HG02678 (cell line): ENCODE data around the gene SH3RF3.
"Not testable (repeated sequence)": the region's sequence is repeated elsewhere in the genome, so short reads cannot be mapped to it uniquely, and the experiment has no call there.

Experiments used
- ATAC-seq: cut with Tn5 transposase; IDR thresholded peaks from one replicate; pipeline ENCODE4 v1.9.1; 2021; ENCODE audit warnings: mild to moderate bottlenecking, moderate library complexity; ENCODE audit not compliant: unreplicated experiment

The SH3RF3 gene

GRCh38 chr2:109530712-109531111, 401.7 kb downstream of the SH3RF3 start:
- no peak for ATAC-seq

DNA sequence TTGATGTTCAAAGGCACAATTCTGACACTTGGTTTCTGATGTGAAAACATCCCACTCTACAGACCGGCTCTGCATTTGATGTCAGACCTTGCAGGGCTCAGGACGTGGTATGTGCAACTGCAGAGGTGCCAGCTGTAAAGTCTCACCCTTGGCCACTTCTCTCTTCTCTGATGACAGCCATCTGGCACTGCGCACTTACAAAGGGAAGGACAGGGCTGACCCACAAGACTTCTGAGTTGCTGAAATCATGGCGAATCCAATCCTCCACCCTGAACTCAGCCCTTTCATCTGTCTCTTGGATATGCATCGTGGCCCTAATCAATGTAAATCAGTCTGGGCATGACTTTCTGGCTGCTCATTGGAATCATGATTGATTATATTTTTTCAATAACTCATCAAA, 402.2 kb downstream of the SH3RF3 start:
- no peak for ATAC-seq

DNA sequence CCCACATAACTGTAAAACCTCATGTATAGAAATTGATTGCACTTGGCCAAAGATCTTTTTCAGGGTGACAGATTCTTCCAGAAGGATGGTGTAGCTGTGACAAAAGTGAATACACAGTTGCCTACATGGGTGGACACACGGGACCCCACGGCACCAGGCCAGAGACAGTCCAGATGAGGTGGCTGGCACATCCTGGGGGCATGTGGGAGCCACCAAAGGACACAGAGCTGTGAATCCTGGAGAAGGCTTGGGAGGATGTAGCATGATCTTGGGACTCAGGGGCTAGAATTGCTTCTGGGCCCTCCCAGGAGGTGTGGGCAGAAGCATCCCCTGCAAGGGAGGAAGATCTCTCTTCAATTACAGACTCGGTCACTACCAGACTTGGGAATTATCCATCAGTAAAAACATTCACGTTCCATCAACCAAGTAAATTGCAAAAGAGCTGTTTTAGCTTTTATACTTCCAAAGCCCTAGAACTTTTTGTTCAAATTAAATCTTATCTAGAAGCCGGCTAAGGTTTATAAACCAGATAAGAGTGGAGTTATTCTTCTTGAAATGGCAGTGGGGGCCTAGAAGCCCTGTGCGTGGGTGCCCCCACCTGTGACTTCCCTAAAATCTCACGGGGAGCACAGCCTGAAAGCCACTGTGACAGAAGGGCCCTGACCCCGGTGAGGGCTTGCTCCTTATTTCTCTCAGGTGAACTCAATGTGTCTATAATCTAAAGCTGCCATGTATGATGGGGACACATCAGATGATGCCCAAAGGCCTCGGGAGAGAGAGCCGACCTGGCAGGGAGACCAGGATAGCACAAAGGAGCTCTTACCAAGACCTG, 403.1 kb downstream of the SH3RF3 start:
- ATAC-seq = no peak

DNA sequence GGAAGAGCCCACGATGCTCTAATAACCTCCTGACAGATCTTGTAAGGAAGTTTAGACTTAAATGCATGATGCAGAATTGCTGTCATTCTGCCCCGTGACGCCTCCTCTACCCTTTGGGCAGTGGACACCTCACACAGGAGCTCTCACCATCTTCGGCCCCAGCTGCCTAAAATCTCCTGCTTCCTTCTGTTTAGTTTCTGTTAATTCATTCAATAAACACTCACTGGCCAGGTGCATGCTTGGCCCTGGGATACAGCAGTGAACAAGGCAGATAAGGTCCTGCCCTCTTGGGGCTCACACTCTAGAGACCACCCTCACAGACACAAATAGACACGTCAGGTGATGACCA, 403.7 kb downstream of the SH3RF3 start:
- ATAC-seq = no peak

DNA sequence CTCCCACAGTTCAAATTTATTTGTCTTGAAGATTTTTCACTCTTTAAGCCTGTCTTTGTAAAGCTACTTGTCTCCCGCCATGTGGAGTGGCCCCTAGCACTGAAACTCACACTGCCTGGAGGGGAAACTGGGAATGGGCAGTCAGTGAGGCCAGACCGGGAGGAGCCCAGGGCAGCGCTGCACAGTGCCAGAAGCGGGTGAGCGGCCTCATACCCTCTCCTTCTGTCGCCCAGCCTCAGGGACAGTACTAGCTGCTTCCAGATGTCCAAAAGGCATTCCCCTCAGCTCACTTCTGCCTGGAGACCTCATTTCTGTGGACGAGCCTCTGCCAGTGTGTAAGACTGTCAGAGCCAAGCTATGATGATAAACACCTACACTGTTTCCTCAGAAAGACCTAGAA, 404.8 kb downstream of the SH3RF3 start:
- ATAC-seq = no peak

DNA sequence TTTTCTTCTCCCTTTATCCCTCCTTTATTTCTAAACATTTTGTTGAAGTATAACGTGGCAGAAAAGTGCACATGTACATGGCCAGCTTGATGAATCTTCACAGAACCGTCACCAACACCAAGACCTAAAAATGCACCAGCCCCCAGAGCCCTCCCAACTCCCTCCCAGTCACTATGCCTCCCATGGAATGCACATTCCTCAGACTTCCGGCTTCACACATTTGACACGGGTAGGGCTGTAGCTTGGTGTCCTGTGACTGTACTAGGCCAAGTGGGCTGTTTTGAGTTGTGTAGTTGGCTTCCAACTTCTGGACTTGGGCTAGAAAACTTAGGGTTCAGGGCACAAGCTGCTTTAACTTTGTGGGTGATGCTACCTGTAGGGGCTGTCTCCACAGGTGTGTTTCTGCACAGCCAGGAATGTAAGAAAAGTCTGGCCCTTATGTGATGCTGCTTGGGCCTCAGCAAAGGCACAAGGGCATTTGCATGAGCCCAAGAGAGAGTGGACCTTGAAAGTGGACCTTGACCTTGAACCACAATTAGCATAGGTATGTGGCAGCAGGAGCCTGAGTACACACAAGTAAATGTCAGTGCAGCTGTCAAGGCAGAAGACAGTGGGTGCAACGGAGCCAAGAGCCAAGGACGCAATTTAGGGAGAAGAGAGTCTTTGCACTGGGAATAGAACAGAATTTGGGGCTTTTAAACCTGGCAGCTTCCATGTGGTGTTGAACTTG, 406.4 kb downstream of the SH3RF3 start:
- no peak for ATAC-seq

DNA sequence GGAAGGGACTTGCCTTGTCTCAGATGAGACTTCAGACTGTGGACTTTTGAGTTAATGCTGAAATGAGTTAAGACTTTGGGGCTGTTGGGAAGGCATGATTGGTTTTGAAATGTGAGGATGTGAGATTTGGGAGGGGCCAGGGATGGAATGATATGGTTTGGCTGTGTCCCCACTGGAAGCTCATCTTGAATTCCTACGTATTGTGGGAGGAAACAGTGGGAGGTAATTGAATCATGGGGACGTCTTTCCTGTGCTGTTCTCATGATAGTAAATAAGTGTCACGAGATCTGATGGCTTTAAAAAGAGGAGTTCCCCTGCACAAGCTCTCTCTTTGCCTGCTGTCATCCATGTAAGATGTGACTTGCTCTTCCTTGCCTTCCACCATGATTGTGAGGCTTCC, 407.6 kb downstream of the SH3RF3 start:
- not testable (repeated sequence) for ATAC-seq

DNA sequence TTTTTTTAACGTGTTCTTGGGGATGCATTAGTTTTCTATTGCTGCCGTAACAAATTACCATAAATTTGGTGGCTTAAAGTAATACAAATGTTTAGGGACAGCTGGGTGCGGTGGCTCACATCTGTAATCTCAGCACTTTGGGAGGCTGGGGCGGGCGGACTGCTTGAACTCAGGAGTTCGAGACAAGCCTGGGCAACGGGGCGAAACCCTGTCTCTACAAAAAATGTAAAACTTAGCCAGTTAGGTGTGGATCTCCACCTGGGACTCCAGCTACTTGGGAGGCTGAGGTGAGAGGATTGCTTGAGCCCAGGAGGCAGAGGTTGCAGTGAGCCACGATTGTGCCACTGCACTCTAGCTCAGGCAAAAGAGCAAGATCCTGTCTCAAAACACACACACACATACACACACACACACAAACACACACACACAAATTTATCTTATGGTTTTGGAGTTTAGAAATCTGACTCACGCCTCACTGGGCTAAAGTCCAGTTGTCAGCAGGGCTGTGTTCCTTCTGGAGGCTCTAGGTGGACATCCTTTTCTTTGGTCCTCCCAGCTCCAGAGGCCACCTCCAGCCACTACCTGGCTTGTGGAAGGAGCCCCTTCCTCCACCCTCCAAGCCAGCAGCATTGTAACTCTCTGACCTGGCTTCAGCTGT, 408.7 kb downstream of the SH3RF3 start:
- ATAC-seq = no peak

DNA sequence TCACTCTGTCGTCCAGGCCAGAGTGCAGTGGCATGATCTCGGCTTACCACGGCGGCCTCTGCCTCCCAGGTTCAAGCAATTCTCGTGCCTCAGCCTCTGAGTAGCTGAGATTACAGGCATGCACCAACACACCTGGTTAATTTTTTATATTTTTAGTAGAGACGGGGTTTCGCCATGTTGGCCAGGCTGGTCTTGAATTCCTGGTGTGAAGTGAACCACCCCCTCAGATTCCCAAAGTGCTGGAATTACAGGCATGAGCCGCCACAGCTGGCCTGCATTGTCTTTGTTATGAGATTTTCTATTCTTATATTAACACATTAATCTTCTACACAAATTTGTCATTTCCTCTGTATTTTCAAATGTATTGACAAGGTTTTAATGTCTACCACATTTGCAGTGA, 409.5 kb downstream of the SH3RF3 start:
- ATAC-seq = no peak

DNA sequence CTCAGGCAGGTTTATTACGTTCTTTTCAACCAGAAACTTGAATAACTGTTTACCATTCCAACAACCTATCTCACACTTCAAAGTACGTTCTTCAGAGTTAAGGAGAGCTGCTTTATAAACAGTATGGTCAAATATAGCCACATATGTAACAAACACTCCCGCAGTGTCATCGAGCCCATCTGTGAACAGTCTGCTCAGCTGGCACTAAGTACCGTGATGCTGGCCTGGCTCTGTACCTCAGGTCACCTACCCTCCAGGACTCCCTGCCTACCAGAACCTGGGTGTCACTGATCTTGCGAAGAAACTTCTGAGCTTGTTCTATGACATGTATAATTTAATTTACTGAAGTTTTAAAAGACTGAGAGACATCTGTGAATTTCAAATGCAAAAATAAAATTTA, 413.4 kb downstream of the SH3RF3 start:
- no peak for ATAC-seq

DNA sequence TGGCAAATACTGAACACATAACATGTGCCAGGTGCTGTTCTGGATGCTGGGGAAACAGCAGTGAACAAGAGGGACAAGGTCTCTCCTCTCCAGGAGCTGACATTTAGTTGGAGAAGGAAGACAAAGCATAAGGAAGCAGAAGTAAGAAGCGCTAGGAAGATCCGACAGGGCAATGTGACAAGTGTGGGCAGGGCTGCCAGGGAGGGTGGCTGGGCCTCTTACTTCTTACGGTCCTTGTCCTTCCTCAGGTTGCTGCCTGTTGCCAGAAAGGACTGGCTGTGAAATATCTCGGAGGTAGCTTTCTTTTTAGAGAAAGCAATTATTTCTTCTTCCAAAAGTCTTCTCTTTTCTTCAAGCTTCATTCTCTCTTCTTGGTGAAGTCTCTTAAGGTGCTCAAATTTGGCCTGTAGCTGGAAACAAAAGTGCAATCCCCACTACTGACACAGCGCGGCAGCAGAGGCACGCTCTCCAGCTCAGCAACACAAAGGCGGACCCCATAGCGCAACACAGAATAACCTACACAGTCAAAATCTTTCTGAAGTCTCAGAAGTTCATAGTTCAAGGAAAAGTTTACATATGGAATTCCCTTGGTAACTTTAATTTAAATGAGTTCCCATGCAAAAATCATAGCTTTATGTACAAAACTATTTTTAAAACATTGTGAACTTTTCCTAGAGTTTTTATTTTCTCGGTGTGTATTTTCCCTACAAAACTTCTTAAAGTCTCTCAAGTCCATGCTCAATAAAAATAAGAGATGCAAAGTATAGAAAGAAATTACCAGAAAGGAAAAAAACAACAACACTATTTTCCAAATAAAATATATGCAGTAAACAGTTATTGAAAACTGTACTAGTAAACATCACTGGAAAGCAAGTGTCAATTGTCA, 417.1 kb downstream of the SH3RF3 start:
- ATAC-seq = peak; percentile 92

- no peak for ATAC-seq
Observed at GRCh38 chr2:109547280-109547679, 418.3 kb downstream of the SH3RF3 start.

DNA sequence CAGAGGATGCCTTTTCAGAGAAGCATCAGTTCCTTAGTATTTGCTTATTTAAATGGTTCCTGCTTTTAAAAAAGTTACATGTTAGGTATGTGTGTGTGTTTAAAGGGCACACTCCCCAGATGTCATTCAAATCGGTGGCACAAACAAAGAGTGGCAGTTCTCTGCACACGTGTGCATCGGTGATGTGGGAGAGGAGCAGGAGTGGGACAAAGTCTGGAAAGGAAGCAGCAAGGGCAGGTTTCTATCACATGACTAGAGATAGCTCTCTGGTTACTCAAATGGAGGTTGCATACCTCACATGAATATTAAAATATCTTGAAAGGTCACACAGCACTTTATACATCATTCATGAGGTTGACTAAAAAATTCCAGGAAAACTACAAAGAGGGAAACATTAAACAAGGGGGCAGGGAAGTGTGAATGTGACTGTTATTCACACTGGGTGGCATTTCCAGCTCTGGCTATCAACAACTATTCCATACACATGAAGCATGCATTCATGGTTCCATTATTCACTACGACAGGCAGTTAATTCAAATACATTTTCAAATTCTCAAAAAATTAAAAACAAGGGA, 420.1 kb downstream of the SH3RF3 start:
- ATAC-seq = no peak
